A673 (cell line): ENCODE data around the gene SUSD6.

Experiments
- CTCF ChIP-seq: fragments of 300-800, 200-600 bp; sonication (generic); conservative IDR thresholded peaks from 2 replicates; pipeline ENCODE4 v1.5.1; 2017; ENCODE audit warnings: low read depth, mild to moderate bottlenecking, antibody characterized with exemption, low read length, moderate library complexity, mixed read lengths
- EZH2 ChIP-seq: fragments of 200-600 bp; sonication (generic); IDR thresholded peaks from 2 replicates; pipeline ENCODE4 v1.6.1; 2017; ENCODE audit warnings: borderline replicate concordance, low read depth, mild to moderate bottlenecking, mixed read lengths, antibody characterized with exemption, low read length; ENCODE audit not compliant: poor library complexity, severe bottlenecking

- TF ChIP-seq CTCF = no peak
- TF ChIP-seq EZH2 = no peak
Observed at GRCh38 chr14:69763761-69764510, 152.5 kb downstream of the SUSD6 start.
